DOHH2 (cell line): ENCODE results near the gene WRNIP1.

Experiments used
- EZH2phosphoT487 ChIP-seq: fragments of 200-600 bp; sonication (generic); IDR thresholded peaks from 2 replicates; pipeline ENCODE4 v1.6.1; 2017; ENCODE audit warnings: borderline replicate concordance, mild to moderate bottlenecking, antibody characterized with exemption, low read length, moderate library complexity, mixed read lengths
- TF ChIP-seq, protein P1 (sequence below): fragments of 200-600 bp; sonication (generic); IDR thresholded peaks from one replicate; pipeline ENCODE4 v1.5.1; 2014; ENCODE audit warnings: antibody characterized with exemption, mild to moderate bottlenecking, low read depth, low read length; ENCODE audit not compliant: poor library complexity, severe bottlenecking

DNA sequence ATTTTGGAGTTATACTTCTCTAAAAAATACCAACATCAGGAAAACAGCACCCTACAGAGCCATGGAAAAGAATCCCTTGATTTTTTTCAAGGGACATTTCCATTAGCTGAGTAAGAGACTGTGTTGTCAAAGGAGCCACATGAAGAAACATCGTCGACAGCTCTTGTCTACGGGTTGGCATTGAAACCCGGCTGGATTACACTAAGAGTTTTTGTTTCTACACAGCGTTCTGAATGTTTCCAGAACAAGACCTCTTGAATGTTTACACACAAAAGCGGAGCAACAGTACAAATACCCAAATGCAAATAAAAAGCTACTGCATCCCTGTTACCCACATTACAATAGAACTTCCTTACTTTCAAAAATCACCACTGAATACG is 12.1 kb upstream of the WRNIP1 start:
- TF ChIP-seq, protein P1, sequence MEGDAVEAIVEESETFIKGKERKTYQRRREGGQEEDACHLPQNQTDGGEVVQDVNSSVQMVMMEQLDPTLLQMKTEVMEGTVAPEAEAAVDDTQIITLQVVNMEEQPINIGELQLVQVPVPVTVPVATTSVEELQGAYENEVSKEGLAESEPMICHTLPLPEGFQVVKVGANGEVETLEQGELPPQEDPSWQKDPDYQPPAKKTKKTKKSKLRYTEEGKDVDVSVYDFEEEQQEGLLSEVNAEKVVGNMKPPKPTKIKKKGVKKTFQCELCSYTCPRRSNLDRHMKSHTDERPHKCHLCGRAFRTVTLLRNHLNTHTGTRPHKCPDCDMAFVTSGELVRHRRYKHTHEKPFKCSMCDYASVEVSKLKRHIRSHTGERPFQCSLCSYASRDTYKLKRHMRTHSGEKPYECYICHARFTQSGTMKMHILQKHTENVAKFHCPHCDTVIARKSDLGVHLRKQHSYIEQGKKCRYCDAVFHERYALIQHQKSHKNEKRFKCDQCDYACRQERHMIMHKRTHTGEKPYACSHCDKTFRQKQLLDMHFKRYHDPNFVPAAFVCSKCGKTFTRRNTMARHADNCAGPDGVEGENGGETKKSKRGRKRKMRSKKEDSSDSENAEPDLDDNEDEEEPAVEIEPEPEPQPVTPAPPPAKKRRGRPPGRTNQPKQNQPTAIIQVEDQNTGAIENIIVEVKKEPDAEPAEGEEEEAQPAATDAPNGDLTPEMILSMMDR = no peak
- no peak for TF ChIP-seq EZH2phosphoT487
